ENCODE measurements around the gene OPA3.

The OPA3 gene

GRCh38 chr19:45567609-45568008 is 17.0 kb downstream of the OPA3 start:
- peak; percentile 9 for DNase-seq (ENCODE audit: low spot score)

GRCh38 chr19:45564131-45564780 is 20.3 kb downstream of the OPA3 start:
- DNase-seq (ENCODE audit: low spot score), result no peak

- DNase-seq (ENCODE audit: low spot score), result no peak
Measured at GRCh38 chr19:45560686-45561085, 23.9 kb downstream of the OPA3 start.

- DNase-seq (ENCODE audit: low spot score), result no peak
Measured at GRCh38 chr19:45560038-45560437, 24.6 kb downstream of the OPA3 start.

- DNase-seq (ENCODE audit: low spot score), result no peak
Measured at GRCh38 chr19:45558399-45558878, 26.2 kb downstream of the OPA3 start.

- no peak for DNase-seq (ENCODE audit: low spot score)
Measured at GRCh38 chr19:45556835-45557234, 27.8 kb downstream of the OPA3 start.

- no peak for DNase-seq (ENCODE audit: low spot score)
Measured at GRCh38 chr19:45554481-45554880, 30.1 kb downstream of the OPA3 start.

GRCh38 chr19:45553464-45553863 is 31.1 kb downstream of the OPA3 start:
- no peak for DNase-seq (ENCODE audit: low spot score)

- peak; percentile 97 for DNase-seq (ENCODE audit: low spot score)
Measured at GRCh38 chr19:45547965-45548609, 36.5 kb downstream of the OPA3 start.

- DNase-seq (ENCODE audit: low spot score), result no peak
Measured at GRCh38 chr19:45547211-45547770, 37.3 kb downstream of the OPA3 start.

GRCh38 chr19:45542234-45542668 is 42.4 kb downstream of the OPA3 start:
- DNase-seq (ENCODE audit: low spot score), result peak; percentile 49

GRCh38 chr19:45539459-45539858 is 45.1 kb downstream of the OPA3 start:
- DNase-seq (ENCODE audit: low spot score), result no peak

GRCh38 chr19:45531349-45531748 is 53.3 kb downstream of the OPA3 start:
- no peak for DNase-seq (ENCODE audit: low spot score)

- no peak for DNase-seq (ENCODE audit: low spot score)
Measured at GRCh38 chr19:45529420-45529785, 55.2 kb downstream of the OPA3 start.

GRCh38 chr19:45528744-45529419 is 55.7 kb downstream of the OPA3 start:
- no peak for DNase-seq (ENCODE audit: low spot score)

GRCh38 chr19:45528149-45528743 is 56.4 kb downstream of the OPA3 start:
- no peak for DNase-seq (ENCODE audit: low spot score)

- no peak for DNase-seq (ENCODE audit: low spot score)
Measured at GRCh38 chr19:45527731-45528130, 56.9 kb downstream of the OPA3 start.

GRCh38 chr19:45526971-45527370 is 57.6 kb downstream of the OPA3 start:
- no peak for DNase-seq (ENCODE audit: low spot score)

- no peak for DNase-seq (ENCODE audit: low spot score)
Measured at GRCh38 chr19:45526143-45526542, 58.5 kb downstream of the OPA3 start.

- DNase-seq (ENCODE audit: low spot score), result no peak
Measured at GRCh38 chr19:45524575-45525129, 60.0 kb downstream of the OPA3 start.

- DNase-seq (ENCODE audit: low spot score), result peak; percentile 64
Measured at GRCh38 chr19:45523642-45524256, 60.9 kb downstream of the OPA3 start.
